Left colon (tissue), 2 donors: ENCODE data around the gene ADAMTS14. TPM values are rescaled to one million over a fixed set of nuclear protein-coding genes. Genes with fewer than 3 reads are reported as not detected.

ENCODE experiments used
- ATAC-seq: fragments of 200-7000 bp; cut with Tn5 transposase; one replicate; pipeline ENCODE4 v1.9.1; 2020; ENCODE audit warnings: mild to moderate bottlenecking, moderate library complexity
- DNase-seq, 2 donors: peaks; one replicate each; pipeline ENCODE4 v3.0.0-alpha.2; 2020
- intact Hi-C, 2 donors: fragments of 100-400 bp; cut with DNase I in 1 of 2; cut with micrococcal nuclease in 1 of 2; formaldehyde crosslinking; loops; one replicate each; pipeline versions ENCODE4 v1.11.2 to v1.14.0; 2022; cut with DNase I, micrococcal nuclease
- total RNA-seq, 2 donors: library from RNA; stranded (reverse); fragmentation: NEBNext Ultra II Directional; extraction: Animal tissue kit (Norgen Biotek cat#: 25700); gene quantifications; one replicate each; pipeline ENCODE4 v1.2.1, GENCODE V29; 2021
- donor health status: DM: no; HTN: no; CAD: no.
- donor health status: DM: yes; HTN: yes; CAD: no.

Gene ADAMTS14
- total RNA-seq, 2 donors from 2014 or later, result 0.95 to 2.1 TPM

DNA sequence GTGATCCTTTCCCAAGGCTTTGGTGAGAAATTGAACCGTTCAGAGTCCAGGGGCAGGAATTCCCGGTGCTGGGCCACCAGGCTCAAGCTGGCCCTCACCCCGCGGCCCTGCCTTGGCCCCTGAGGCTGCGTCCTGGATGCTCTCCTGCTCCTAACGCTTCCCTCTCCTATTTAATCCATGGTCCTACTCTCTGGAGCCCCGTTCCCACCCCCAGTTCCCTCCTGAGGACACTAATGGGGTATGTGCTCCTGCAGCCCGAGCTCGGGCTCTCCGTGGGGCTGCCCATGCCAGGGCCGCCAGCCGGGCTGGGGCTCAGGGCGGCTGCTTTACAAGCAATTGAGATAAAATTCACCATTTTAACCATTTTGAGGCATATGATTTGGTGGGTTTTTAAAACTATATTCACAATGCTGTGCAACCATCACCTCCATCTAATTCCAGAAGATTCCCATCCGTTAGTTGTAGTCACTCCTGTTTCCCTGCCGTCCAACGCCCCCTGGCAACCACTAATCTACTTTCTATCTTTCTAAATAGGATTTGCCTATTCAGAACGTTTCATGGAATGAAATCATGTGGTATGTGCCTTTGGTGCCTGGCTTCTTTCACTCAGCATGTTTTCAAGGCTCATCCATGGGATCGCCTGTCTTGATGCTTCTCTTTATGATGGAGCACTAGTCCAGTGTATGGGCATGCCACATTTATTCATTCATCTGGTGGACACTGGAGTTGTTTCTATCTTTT lies 33.0 kb downstream of the ADAMTS14 start:
- DNase-seq, result no peak
- no peak for ATAC-seq
- intact Hi-C loops, result no loop called here

DNA sequence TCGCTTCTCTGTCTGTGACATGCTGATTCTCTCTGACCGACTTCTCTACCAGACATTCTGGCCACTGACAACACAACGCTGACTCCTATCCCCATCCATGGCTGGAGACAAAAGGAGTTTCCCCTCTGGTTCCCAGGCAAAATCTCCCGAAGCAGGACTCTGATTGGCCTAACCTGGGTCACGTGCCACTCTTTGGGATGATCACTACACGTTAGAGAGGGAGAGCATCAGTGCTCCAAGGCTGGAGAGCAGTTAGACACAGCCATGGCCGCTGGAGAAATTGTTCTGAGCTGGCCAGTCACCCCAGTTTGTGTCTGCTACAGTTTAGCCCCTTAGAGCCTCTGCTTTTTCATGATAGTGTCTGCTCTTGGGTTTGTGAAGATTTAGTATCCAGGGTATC lies 38.9 kb downstream of the ADAMTS14 start:
- no peak for DNase-seq
- ATAC-seq, result no peak
- intact Hi-C loops, result no loop called here

DNA sequence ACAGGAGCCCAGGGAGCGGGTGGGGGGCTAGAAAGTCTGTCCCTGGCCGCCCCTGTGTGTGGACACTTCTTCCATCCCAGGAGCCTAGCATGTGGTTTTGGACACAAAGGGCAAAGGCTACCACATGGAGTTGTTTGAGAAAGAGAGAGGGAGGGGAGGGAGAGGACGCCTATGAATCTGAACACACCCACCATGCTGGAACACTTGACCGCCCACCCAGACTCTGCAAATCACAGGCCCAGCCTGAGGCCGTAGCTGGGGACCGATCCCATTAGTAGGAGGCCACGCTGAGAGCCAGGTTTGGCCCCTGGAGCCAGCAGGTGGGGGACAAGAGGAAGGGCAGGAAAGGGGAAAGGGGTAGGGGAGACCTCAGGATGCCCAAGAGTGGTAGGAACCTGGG lies 39.6 kb downstream of the ADAMTS14 start:
- intact Hi-C loops, result no loop called here
- ATAC-seq (no peak), DNase-seq (no peak)

DNA sequence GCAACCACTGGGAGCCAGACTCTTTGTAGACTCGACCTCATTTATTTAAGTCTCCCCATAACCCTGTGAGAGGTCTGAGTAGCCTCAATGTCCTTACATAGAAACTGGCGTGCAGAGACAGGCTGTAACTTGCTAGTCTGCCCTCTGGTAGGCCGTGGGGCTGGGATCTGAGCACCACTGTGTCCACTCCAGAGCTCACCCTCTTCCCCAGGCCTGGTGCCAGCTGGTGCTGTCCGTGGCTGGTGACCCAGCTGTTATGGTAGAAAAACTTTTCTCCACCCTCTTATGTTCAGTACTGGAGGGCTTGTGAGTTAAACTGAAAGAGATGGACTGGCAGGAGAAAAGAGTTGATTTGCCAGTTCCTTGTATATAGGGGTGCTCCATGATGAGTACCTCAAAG lies 41.9 kb downstream of the ADAMTS14 start:
- ATAC-seq, result no peak
- intact Hi-C loops, result no loop called here
- no peak for DNase-seq

DNA sequence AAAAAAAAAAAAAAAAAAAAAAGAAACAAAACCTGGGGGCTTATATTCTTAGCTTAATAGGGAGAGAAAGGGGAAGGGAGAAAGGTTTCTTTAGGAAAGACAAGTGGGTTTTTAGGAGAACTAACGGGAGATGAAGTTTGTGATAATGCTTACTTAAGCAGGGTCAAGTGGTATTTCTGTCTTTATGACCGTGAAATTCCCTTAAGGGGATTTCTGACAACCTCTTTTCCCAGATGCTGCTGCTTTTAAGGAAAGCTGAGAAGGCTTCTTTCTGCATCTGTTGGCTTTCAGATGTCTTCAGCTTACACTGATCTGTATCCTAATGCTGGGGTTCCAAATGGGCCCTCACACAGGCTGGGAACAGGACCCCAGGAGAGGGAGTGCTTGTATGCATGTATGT lies 42.6 kb downstream of the ADAMTS14 start:
- intact Hi-C loops, result no loop called here
- ATAC-seq (no peak), DNase-seq (no peak)

DNA sequence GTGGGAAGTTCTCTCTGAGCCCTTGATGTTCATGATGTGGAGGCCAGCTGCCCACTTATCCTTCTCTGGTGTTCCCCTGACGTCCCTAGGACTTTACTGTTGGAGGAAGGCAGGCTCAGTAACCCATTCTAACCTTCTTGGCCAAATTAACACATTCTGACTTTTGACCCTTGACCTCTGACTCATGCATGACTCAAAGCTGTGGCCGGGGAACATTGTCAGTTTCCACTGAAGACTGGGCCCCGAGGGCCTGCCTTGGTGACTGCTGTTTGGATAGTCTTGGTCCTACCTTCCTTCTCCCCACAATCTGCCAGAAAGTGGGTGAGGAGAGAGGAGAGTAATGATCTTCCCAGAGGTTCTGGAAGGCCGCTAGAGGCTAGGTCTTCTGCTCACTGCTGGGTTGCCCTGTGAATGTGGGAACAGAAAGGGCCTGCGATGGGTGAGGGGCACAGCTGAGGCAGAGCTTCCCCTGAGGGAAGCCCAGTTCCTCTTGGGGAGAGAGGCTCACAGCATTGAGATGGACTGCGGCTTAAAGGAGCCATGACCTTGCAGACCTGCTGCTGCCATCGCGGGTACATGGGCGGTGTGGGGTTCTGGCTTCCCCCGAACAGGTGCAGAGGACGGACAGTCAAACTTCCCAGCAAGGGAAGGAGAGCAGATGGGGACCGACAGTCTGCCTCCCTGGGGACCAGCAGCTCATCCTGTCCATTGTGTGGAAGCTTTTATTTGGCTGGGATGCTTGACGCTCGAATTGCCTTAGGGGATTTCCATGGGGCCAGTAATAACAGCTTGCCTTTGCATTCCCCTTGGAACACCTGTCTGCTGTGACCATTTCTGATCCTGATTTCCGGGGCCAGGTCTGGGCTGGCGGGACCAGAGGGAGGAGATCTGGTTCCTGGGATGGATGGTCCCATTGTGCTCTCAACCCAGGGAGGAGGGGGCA lies 43.8 kb downstream of the ADAMTS14 start:
- ATAC-seq (no peak), DNase-seq (no peak)
- intact Hi-C loops, result no loop called here

DNA sequence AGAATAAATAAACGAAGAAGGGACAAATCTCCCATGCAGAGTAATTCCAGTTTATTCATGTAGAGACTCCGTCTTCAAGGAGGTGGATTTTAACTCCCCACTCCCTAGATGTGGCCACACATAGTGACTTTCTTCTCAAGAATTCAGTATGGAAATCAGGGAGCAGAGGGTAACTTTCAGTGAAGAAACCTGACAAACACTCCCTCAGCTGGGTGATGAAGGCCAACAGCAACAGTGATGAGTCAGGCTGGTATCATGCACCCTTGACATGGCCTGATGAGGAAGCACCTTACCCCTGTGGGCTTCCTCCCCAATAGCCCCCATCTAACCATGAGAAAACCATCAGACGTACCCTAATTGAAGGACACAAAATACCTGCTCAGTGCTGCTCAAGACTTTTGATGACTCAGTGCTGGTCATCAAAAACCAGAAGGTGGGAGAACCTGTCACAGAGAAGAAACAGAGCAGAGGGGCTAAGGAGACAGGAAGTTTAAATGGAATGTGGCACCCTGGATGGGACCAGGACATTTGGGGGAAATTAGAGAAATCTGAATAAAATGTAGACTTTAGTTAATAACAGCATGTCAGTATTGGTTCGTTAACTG lies 50.6 kb downstream of the ADAMTS14 start:
- intact Hi-C loops, result no loop called here
- DNase-seq, result no peak
- ATAC-seq, result no peak

DNA sequence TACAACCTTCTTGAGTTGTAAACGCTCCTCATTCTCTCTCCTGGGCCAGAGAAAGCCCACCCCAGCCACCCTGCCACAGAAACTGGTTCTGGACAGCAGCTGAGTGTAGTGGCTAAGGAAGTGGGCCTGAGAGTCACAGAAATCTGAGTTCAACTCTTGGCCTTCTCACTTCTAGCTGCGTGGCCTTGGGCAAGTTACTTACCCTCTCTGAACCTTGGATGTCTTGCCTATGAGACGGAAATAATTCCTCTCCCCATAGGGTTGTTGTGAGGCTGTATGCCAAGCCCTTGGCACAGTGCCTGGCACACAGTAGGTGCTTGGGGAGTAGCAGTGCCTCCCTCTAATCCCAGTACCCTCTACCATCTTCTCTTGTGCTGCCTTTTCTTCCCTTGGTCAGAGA lies 51.5 kb downstream of the ADAMTS14 start:
- DNase-seq, result no peak
- ATAC-seq, result no peak
- intact Hi-C loops, result no loop called here

DNA sequence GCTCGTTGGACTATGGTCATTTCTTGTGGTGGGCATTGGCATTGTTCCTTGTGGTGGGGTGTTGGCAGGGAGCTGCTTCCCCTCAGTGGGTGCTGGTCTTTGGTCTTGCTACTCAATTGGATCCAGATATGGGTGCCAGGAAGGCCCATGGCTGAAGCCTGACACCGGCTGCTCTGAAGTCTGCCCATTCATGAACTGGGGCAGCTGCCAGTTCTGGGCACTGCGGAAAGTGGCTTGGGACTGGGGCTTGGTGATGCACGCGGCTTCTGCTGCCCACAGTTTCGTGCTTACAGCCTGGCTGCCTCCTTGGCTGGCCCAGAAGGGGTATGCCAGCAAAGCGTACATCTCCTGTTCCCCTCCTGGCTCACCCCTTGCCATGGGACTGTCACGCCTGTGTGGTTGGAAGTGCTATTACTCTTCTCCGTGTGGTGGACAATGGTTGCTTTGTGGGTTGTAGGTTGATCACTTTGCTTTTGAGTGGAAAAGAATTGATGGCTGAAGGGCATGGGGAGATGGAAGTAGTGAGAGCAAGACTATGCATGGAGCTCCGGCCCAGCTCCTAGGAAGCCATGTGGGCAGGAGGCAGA lies 54.7 kb downstream of the ADAMTS14 start:
- intact Hi-C loops, result no loop called here
- DNase-seq, result no peak
- ATAC-seq, result no peak

DNA sequence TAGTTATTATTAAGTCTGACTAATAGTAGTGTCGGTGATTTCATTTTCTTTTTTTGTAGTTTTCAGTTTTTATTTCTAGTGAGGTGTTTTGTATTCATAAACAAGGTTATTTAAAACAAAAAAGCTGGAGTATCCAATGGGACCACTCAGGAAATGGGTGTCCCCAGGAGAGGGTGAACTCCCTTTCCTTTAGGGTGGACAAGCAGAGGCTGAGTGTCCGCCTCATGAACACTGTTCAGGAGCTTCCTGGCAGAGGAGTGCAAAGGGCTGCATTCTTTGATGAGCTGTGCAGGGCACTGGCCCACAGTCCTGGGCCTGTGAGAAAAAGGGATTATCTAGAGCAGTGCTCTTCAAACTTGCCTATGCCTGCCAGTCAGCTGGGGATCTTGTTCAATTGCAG lies 56.0 kb downstream of the ADAMTS14 start:
- intact Hi-C loops, result no loop called here
- no peak for ATAC-seq
- no peak for DNase-seq

DNA sequence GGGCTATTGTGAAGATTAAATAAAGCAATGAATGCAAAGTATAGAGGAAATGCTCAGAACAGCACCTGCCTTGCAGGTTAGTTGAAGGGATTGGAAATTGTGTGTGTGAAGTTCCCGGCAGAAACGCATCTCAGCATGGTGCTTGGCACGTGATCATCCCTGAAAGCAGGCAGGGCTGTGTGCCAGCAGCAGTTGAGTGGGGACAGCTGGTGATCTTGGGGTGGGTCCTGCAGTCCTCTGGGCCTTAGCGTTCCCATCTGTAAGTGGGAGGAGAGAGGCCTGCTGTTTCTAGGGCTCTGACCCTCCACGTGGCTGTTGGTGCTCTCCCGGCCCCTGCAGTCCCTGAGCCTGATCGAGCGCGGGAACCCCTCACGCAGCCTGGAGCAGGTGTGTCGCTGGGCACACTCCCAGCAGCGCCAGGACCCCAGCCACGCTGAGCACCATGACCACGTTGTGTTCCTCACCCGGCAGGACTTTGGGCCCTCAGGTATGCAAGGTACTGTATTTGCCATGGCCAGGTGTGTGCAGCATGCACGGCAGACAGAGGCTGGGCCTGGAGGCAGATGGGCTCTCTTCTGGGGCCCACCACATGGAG lies 57.6 kb downstream of the ADAMTS14 start:
- DNase-seq, result no peak
- no peak for ATAC-seq
- intact Hi-C loops, result no loop called here

DNA sequence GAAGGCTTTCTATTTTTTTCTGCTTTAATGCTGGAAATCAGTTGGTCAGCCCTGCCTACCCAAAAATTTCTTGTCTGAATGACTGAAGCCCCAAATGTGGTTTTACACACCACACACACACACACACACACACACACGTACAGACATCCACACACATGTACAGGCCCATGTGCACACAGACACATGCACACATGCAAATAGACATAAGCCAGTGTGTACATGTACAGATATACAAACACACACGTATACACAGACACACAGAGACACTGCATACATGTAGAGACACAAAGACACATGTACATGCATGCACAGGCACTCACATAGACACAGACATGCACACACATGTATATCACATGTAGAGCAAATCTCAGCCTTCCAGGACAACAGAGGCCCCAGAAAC lies 58.6 kb downstream of the ADAMTS14 start:
- intact Hi-C loops, result no loop called here
- DNase-seq (no peak), ATAC-seq (no peak)

DNA sequence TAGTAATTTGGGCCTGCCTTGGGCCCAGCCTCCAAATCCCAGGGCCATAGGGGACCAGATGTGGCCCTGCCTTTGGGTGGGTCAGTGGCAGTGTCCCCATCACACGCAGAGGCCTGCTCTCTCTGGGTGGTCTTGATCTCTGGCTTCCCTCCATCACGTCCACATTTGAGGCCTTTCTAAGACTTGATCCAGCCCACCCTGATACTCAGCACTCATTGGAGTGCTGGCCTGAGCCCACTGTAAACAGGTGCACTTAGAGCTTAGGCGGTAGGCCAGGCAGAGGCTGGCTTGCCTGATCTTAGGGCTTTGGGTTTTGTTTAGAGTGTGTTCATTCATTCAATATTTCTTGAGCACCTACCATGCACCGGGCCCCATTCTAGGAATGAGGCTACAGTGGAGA lies 60.3 kb downstream of the ADAMTS14 start:
- no peak for DNase-seq
- intact Hi-C loops, result no loop called here
- no peak for ATAC-seq

DNA sequence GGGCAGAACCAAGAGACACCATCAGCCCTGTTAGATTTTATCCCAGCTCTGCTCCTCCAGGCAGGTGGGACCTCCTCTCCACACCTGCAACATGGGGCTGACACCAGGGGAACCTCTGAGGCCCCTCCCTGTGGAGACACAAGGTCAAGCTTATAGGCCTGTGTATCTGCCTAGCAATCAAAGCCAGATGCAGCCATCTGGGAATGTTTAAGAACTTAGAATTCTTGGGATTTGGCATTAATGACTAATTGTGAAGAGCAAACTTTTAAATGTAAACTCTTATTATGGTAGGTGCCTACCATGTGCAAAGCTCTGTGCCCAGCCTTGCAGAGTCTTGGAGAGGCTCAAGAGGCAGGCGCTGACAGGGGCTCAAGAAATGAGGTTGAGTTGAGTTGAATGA lies 60.7 kb downstream of the ADAMTS14 start:
- ATAC-seq (no peak), DNase-seq (no peak)
- intact Hi-C loops, result no loop called here

DNA sequence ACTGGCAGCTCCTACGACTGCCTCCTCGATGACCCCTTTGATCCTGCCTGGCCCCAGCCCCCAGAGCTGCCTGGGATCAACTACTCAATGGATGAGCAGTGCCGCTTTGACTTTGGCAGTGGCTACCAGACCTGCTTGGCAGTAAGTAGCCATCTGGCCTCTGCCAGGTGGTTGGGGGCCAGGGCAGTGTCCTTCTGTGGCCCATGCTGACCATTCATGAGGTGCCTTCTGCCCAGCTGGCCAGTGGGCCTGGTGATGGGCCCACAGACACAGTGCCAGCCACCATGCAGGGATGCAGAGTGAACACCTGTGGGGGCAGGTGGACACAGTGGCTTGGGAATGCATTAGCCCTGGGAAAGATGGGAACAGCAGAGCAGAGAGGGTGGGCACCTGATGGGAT lies 62.9 kb downstream of the ADAMTS14 start:
- ATAC-seq (no peak), DNase-seq (no peak)
- intact Hi-C loops, result no loop called here

DNA sequence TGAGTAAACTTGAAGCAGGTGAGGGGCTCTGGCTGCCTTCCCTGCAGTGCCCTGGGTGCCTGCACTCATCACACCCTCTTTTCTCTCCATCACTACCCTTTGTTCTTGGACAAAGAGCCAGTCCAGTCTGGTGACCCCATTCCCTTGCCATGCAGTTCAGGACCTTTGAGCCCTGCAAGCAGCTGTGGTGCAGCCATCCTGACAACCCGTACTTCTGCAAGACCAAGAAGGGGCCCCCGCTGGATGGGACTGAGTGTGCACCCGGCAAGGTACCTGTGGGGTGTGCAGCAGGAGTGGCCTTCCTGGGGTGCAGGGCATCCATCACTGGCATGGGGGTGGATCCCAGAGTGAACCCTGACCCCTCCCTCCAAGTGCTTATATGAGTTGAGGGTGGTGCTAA lies 64.2 kb downstream of the ADAMTS14 start:
- DNase-seq (no peak), ATAC-seq (no peak)
- intact Hi-C loops, result no loop called here

DNA sequence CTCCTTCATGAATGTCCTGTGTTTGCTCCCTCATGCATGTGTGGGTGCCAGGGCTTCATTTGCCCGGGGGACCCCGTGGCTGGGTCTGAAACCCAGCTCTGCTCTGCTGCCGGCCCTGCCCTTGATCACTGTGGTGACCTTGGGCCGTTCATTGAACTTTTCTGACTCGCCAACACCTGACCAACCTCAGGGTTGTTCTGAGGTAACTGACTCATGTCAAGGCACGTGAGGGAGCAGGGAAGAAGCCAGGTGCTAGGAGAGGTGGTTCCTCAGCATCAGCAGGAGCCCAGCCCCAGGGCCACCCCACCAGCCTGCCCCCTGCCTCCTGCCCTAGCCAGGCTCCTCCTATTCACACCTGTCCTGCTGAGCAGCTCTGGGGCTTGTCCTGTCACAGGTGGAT lies 64.9 kb downstream of the ADAMTS14 start:
- ATAC-seq (peak; percentile 22), DNase-seq (no peak)
- intact Hi-C loops, result no loop called here

DNA sequence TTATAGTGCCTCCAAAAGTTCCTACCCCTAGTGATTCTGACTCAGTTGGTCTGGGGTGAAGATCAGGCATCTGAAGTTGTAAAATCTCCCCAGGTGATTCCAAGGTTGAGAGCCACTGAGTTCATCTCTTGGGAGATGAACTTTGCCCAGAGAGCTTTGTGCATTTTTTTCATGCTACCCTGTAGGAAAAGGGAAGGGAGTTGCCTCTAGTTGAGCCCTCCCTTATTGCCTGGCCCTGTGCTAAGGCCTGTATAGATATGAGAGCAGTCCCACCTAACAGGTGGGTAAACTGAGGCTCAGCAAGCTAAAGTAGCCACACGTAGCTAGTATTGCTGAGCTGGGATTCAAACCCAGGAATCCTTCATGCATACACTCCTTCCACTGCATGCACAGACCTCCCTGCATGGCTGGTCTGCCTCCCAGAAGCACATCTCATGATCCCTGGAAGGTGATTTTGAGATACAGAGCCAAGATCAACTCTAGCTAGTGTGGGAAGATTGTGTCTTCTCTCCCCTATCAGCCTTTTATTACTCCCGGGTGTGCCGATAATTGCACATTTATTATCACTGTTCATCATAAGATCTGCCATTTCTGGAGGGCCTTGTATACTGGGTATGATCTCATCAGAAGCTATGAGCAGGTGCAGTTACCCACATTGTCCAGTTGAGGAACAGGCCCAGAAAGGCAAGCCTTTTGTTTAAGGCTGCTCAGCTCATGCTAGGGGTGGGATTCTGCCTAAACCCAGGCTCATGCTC lies 65.9 kb downstream of the ADAMTS14 start:
- no peak for DNase-seq
- intact Hi-C loops, result no loop called here

DNA sequence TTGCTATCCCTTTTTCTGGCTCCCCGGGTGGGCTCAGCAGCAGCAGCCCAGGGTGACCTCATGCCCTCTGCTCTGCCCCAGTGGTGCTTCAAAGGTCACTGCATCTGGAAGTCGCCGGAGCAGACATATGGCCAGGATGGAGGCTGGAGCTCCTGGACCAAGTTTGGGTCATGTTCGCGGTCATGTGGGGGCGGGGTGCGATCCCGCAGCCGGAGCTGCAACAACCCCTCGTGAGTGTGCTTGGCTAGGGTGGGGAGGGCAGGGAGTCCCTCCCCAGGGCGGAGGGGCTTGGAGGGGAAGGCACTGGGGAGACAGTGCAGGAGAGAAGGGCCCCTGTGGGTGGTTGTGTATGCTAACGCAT lies 66.4 kb downstream of the ADAMTS14 start:
- ATAC-seq, result no peak
- intact Hi-C loops, result no loop called here
- DNase-seq, result no peak

More for the DNA sequence above, 65.9 kb downstream of the ADAMTS14 start:
- peak; percentile 76 for ATAC-seq
